Activated CD4-positive, alpha-beta T cell treated with anti-CD3 and anti-CD28 coated beads, Interleukin-10, Interleukin-2, amounts not matched to agents 100 ng/mL and 50 ng/mL, durations not matched to agents 16 hours and 8 hours (primary cell): ENCODE measurements around the gene GOLGA2.

ENCODE experiments used
- DNase-seq: peaks from one replicate; pipeline ENCODE4 v3.0.0-alpha.2; 2020

The GOLGA2 gene

GRCh38 chr9:128275198-128276007 is at the start of gene GOLGA2:
GOLGA2 (minus strand) TSS chr9:128276007; CDS start chr9:128275976, 31 bp downstream.
- peak; percentile 13 for DNase-seq

GRCh38 chr9:128324401-128324800 is 48.6 kb upstream of the GOLGA2 start:
- no peak for DNase-seq

DNA sequence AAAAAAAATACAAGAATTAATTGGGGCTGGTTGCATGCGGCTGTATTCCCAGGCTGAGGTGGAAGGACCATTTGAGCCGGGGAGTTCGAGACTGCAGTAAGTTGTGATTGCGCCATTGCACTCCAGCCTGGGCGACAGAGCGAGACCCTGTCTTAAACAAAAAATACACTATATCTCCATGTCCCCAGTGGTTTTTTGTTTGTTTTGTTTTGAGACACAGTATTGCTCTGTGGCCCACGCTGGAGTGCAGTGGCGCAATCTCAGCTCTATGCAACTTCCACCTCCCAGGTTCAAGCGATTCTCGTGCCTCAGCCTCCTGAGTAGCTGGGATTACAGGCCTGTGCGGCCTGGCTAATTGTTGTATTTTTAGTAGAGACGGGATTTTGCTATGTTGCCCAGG is 48.0 kb upstream of the GOLGA2 start:
- DNase-seq = no peak

- no peak for DNase-seq
These were observed 47.5 kb upstream of the GOLGA2 start for GRCh38 chr9:128323212-128323730.

GRCh38 chr9:128322404-128323211 is 46.8 kb upstream of the GOLGA2 start, which contains the start of the genes COQ4 and TRUB2:
COQ4 (plus strand) TSS chr9:128322839; CDS start chr9:128322859, 20 bp downstream.
TRUB2 (minus strand) TSS chr9:128322447; CDS start chr9:128322408, 39 bp downstream.
- peak; percentile 95 for DNase-seq

- no peak for DNase-seq
These were observed 46.1 kb upstream of the GOLGA2 start for GRCh38 chr9:128321879-128322403.

- no peak for DNase-seq
These were observed 45.5 kb upstream of the GOLGA2 start for GRCh38 chr9:128321343-128321742.

GRCh38 chr9:128317629-128318028 is 41.8 kb upstream of the GOLGA2 start:
- DNase-seq = no peak

- DNase-seq = no peak
These were observed 40.6 kb upstream of the GOLGA2 start for GRCh38 chr9:128316421-128316820.

DNA sequence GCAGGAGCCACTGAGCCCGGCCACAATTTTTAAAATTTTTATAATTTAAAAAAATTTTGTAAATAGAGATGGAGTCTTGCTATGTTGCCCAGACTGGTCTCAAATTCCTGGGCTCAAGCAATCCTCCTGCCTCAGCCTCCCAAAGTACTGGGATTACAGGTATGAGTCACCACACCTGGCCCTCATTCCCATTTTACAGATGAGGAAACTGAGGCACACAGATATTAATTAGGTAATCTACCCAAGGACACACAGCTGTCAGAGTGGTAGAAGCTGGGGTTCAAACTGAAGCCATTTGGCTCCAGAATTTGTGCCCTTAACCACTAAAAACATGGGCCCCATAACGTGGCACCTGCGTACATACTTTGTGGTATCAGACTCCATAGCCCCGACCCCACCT is 38.9 kb upstream of the GOLGA2 start:
- no peak for DNase-seq

GRCh38 chr9:128310461-128310860 is 34.7 kb upstream of the GOLGA2 start:
- no peak for DNase-seq

DNA sequence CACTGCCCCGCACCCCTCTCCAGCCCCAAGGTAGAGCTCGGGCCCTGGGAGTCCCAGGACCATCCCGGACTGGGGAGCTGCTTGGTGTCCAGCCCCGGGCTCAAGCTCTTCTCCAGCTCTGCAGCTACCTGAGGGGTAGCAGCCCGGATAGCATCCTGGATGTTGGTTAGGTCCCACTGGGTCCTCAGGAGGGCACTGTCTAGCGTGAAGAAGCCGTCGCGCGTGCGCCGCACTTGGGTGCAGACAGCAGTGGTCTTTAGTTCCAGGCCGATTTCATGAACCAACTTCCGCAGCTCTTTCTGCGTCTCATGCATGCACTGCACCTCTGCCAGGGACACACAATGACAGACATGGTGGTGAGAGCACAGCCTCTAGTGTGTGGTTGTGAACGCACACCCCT is 33.7 kb upstream of the GOLGA2 start:
- DNase-seq = no peak

- no peak for DNase-seq
These were observed 29.1 kb upstream of the GOLGA2 start for GRCh38 chr9:128304971-128305288.

DNA sequence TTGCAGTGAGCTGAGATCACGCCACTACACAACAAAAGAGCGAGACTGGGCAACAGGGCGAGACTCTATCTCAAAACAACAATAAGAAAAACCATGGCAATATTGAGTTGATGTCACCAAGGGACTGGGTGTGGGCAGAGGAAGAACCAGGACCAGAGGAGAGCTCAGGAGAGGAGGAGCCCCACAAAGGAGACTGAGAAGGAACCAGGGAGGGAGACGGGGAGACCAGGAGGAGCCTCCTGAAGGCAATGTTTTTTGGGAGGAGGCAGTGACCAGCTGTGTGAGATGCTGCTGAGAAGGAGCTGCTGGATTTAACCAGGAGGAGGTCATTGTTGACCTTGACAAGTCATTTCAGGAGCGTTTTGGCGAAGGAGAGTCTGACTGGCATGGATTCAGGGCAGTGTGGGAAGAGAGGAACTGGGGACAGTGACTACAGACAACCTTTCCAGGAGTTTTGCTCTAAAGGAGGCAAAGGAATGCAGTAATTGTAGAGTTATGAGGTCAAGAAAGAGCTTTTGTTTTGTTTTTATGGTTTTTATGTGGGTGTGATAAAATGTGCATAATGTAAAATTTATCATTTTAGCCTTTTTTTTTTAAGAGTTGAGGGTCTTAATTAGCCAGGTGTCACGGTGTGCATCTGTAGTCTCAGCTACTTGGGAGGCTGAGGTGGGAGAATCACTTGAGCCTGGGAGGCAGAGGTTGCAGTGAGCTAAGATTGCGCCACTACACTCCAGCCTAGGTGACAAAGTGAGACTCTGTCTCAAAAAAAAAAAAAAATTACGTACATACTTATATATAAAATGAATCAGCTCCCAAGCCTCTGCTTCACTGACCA is 28.5 kb upstream of the GOLGA2 start:
- no peak for DNase-seq

DNA sequence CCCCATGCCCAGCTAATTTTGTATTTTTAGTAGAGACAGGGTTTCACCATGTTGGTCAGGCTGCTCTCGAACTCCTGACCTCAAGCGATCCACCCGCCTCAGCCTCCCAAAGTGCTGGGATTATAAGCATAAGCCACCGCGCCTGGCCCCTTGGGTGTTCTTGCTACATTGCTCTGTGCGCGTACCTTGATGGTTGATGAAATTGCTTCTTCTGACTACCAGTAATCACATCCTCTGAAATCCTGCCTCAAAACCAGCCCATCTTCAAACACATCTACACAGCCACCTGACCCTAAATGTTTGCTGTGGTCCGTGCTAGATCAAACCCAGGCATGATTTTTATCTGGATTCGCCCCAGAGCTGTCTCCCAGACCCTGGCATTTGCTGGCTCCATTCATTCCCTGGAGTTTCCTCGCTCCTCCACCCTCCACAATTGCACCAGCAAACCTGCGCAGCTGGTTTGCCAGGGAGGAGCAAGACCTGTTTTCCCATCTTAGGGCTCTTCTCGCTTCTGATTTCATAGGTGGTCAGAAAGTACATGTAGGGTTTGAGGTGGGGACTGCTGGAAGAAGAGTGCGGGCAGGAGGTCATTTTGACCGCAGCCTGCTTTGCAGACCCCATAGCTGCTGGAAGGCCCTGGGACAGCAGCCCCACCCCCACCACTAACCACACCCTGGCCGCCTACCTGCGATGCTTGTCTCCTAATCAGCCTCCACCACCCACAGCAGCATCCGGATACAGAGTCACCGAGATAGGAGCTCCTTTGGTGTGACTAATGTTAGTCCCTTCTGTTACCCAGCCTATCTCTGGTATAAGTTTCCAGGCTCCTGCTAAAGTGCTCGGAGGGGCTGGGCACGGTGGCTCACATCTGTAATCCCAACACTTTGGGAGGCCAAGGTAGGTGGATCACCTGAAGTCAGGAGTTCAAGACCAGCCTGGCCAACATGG is 23.0 kb upstream of the GOLGA2 start:
- no peak for DNase-seq

DNA sequence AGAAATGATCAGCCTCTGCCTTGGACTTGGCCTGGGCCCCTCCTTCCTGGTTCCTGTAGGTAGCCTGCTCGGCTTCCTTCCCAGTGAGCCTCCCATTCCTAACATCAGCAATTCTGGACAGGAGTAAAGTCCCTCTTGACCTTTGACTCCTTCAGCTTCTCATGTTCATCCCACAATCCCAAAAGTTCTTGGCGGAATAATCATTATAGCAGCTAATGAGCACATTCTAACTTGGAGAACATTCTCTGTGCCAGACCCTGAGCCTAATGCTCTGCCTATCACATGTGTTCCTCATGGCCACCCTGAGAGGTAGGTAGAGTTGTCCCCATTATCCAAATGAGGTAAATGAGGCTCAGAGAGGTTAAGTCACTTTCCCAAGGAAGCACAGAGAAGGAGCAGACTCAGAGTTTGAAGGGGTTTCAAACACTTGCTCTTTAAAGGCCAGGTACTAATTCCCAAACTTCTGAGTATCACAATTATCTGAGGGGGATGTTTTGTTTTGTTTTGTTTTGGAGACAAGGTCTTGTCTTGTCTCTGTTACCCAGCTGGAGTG is 21.5 kb upstream of the GOLGA2 start:
- DNase-seq = no peak

DNA sequence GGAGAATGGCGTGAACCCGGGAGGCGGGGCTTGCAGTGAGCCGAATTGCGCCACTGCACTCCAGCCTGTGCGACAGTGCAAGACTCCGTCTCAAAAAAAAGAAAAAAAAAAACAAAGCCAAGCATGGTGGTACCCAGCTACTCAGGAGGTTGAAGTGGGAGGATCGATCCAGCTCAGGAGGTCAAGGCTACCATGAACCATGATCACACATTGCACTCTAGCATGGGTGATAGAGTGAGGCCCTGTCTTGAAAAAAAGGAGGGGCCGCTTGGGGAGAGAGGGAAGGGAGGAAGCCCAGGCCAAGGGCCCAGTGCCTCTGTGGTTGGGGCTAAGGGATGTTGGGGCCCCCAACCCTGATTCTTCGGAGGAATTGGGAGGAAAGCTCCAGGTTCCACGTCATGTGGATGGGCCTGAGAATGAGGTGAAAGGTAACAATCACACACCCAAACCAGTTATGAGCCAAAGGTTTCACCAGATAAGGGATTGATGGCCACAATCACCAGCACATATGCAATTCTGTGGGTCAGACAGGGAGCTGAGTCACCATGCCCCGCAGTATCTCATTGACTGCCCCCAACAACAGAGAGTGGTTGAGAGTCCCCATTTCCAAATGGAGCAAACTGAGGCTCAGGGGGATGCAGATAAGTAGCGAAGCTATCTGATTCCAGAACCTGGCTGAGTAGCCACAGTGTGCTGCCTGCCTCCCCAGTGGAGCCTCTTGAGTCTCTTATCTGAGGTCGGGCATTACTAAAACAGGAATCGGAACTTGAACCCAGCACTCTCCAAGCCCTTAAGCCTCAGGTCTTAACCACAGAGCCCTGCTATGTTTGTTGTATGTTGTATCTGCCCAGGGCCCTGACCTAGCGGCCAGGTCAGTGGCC is 20.8 kb upstream of the GOLGA2 start:
- no peak for DNase-seq

GRCh38 chr9:128294142-128294541 is 18.3 kb upstream of the GOLGA2 start:
- no peak for DNase-seq

GRCh38 chr9:128293091-128293490 is 17.3 kb upstream of the GOLGA2 start:
- DNase-seq = no peak

GRCh38 chr9:128292009-128292408 is 16.2 kb upstream of the GOLGA2 start:
- no peak for DNase-seq
